Thymus (tissue), 11 donors: ENCODE measurements around the gene STPG4. TPM values are rescaled to one million over a fixed set of nuclear protein-coding genes. Genes with fewer than 3 reads are reported as not detected.
"Not testable (repeated sequence)": the region's sequence is repeated elsewhere in the genome, so short reads cannot be mapped to it uniquely, and the experiment has no call there.

ENCODE experiments used
- DNase-seq, 9 donors: peaks; one replicate each; pipeline ENCODE4 v3.0.0-alpha.2; 2013; ENCODE audit warnings: low spot score in 9 of 9, low read depth in 6 of 9, missing footprints in 1 of 9
- H3K27ac ChIP-seq, 2 donors: one replicate each; pipeline ENCODE4 v1.5.1; 2013; ENCODE audit warnings: control low read depth in 1 of 2, low read depth in 1 of 2, low read length in 1 of 2, mild to moderate bottlenecking in 1 of 2, moderate library complexity in 1 of 2
- H3K27me3 ChIP-seq, 2 donors: one replicate each; pipeline ENCODE4 v1.5.1; 2013; ENCODE audit warnings: low read length in 1 of 2; ENCODE audit not compliant: control insufficient read depth in 2 of 2, insufficient read depth in 1 of 2
- H3K36me3 ChIP-seq, 2 donors: one replicate each; pipeline ENCODE4 v1.5.1; 2013; ENCODE audit warnings: low read length in 1 of 2, mild to moderate bottlenecking in 1 of 2, moderate library complexity in 1 of 2; ENCODE audit not compliant: control insufficient read depth in 2 of 2, insufficient read depth in 2 of 2
- H3K4me1 ChIP-seq, 2 donors: one replicate each; pipeline ENCODE4 v1.5.1; 2013; ENCODE audit warnings: low read length in 2 of 2; ENCODE audit not compliant: control insufficient read depth in 2 of 2, insufficient read depth in 2 of 2
- H3K4me3 ChIP-seq, 2 donors: one replicate each; pipeline ENCODE4 v1.5.1; 2013; ENCODE audit warnings: low read length in 2 of 2, control low read depth in 1 of 2, mild to moderate bottlenecking in 1 of 2
- H3K9me3 ChIP-seq, 2 donors: one replicate each; pipeline ENCODE4 v1.5.1; 2013; ENCODE audit warnings: low read length in 1 of 2, mild to moderate bottlenecking in 1 of 2; ENCODE audit not compliant: control insufficient read depth in 2 of 2, insufficient read depth in 1 of 2
- WGBS: extraction: QIAGEN DNeasy Blood & Tissue Kit; methylation state at CpG from one replicate; pipeline ENCODE4 v1.1.7; 2013; 5-methylcytosine and 5-hydroxymethylcytosine counted together
- polyA plus RNA-seq: library from polyadenylated mRNA; stranded (reverse); fragments of 200-250 nt; gene quantifications from one replicate; pipeline ENCODE4 v1.2.3, GENCODE V29; 2013
- total RNA-seq: library from RNA; stranded (reverse); fragments of 120-200 nt; gene quantifications from one replicate; pipeline ENCODE4 v1.2.4, GENCODE V29; 2013
- donor health status: healthy.

STPG4 gene
- total and polyA plus RNA-seq, 2 donors = 0.05 to 0.14 TPM

- Histone ChIP-seq H3K27me3 (no peaks in the 10 kb centered on the region), H3K4me1 (peaks cover 15 to 16% of the 10 kb centered on the region in 2 donors), H3K27ac (no peak overlapping the region), H3K9me3 (no peaks in the 10 kb centered on the region), H3K36me3 (peaks cover 0 to 6% of the 10 kb centered on the region in 2 donors), H3K4me3 (no peak overlapping the region)
- 99% methylated on average over 6 of the region's 6 CpGs for WGBS
- DNase-seq = no peak
These were observed 23.2 kb upstream of the STPG4 start for GRCh38 chr2:47178341-47178740.

GRCh38 chr2:47177043-47177565 is 22.0 kb upstream of the STPG4 start:
- DNase-seq = no peak
- Histone ChIP-seq H3K27me3 (no peaks in the 10 kb centered on the region), H3K4me1 (peaks cover 22 to 23% of the 10 kb centered on the region in 2 donors), H3K4me3 (peak overlapping the region; percentile 86 to 90), H3K9me3 (no peaks in the 10 kb centered on the region), H3K27ac (peak overlapping the region; percentile 98), H3K36me3 (peaks cover 2 to 11% of the 10 kb centered on the region in 2 donors)
- WGBS = 13% methylated on average over 16 of the region's 16 CpGs

- peak overlapping the region; percentile 74 to 90 for H3K4me3 ChIP-seq
- no peaks in the 10 kb centered on the region for H3K27me3 ChIP-seq
- H3K4me1 ChIP-seq = peaks cover 23 to 24% of the 10 kb centered on the region in 2 donors
- DNase-seq = peak in 6 of 9 donors; percentile 19 to 57 (median 26)
- peak overlapping the region; percentile 92 to 98 for H3K27ac ChIP-seq
- peaks cover 7 to 32% of the 10 kb centered on the region in 2 donors for H3K36me3 ChIP-seq
- no peaks in the 10 kb centered on the region for H3K9me3 ChIP-seq
- under 1% methylated on average over 15 of the region's 15 CpGs for WGBS
These were observed 19.7 kb upstream of the STPG4 start for GRCh38 chr2:47174733-47175361.

DNA sequence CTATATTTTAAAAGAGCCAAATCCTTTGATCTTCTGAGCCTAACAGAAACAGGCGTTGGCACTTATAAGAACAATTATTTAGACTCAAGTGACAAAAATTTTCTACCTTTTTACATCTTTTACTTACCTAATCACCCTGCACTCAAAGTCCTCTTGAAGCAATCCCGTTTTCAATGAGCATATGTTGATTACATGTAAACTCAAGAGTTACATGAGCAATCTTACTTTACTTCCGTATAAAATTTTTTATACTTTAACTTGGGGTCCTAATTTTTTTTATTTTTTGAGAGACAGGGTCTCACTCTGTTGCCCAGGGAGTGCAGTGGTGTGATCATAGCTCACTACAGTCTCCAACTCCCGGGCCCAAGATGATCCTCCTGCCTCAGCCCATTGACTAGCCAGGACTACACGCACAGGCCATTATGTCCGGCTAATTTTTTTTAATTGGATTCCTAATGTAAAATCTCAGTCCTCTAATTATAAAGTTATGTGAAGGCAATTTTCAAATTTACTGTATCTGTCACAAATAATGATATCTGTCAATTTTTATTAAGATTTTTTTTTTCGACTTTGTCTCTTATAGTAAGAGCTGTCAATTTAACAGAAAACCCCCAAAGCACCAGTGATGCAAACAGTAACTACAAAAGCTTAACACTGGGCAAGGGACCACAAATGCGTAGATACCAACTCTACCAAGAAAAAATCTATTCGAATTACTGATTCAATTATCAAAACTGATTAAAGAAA is 19.1 kb upstream of the STPG4 start:
- 16% methylated on average over 9 of the region's 9 CpGs for WGBS
- peak overlapping the region; percentile 18 to 22 for H3K27ac ChIP-seq
- no peaks in the 10 kb centered on the region for H3K9me3 ChIP-seq
- peaks cover 10 to 38% of the 10 kb centered on the region in 2 donors for H3K36me3 ChIP-seq
- no peaks in the 10 kb centered on the region for H3K27me3 ChIP-seq
- no peak for DNase-seq
- peaks cover 19 to 24% of the 10 kb centered on the region in 2 donors for H3K4me1 ChIP-seq
- H3K4me3 ChIP-seq = peak overlapping the region; percentile 74 to 90

- no peak for DNase-seq
- Histone ChIP-seq H3K27me3 (no peaks in the 10 kb centered on the region), H3K9me3 (no peaks in the 10 kb centered on the region), H3K4me1 (peaks cover 18 to 24% of the 10 kb centered on the region in 2 donors), H3K4me3 (peak overlapping the region; percentile 31 to 74), H3K27ac (peak overlapping the region in 1 of 2 donors; percentile 10), H3K36me3 (peaks cover 13 to 49% of the 10 kb centered on the region in 2 donors)
- 64% methylated on average over 3 of the region's 3 CpGs for WGBS
These were observed 18.0 kb upstream of the STPG4 start for GRCh38 chr2:47172922-47173695.

DNA sequence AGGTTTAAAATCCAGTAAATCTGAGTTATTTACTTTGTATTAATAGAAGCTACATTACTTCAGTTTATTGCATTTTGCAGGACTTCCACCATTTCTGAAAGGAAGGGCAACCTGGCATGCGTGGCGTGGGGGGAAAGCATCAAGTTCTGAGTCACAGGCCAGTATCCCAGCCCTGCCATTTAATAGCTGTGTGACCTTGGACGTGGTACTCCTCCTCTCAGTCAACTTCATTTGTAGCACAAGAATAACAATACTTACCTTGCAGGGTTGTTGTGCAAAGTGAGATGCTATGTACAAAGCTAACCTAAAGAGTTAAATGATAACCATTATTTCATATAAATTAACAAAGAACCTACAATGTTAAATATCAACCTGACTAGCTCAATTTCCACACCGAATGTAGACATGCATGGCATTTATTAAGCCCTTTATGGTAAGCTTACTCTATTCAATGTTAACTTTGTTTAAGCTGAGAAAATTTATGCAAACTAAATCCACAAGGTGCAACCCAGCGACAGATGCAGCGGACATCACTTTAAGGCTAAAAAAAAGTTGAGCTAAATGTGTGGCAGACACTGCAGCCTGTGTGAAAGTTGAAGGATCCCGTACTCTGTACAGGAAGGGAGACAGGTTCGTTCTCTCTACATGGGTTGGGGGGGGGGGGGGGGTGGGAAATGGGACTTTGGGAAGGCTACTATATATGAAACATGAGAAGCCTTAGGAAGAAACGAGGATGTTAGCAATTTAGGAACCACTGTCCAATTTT is 17.2 kb upstream of the STPG4 start:
- H3K4me3 ChIP-seq = peak overlapping the region in 1 of 2 donors; percentile 27
- no peaks in the 10 kb centered on the region for H3K27me3 ChIP-seq
- peaks cover 18 to 19% of the 10 kb centered on the region in 2 donors for H3K4me1 ChIP-seq
- peaks cover 19 to 55% of the 10 kb centered on the region in 2 donors for H3K36me3 ChIP-seq
- no peak for DNase-seq
- WGBS = 56% methylated on average over 9 of the region's 9 CpGs
- H3K27ac ChIP-seq = no peak overlapping the region
- no peaks in the 10 kb centered on the region for H3K9me3 ChIP-seq

GRCh38 chr2:47169784-47170183 is 14.7 kb upstream of the STPG4 start:
- Histone ChIP-seq H3K36me3 (peaks cover 19 to 71% of the 10 kb centered on the region in 2 donors), H3K4me3 (no peak overlapping the region), H3K27me3 (no peaks in the 10 kb centered on the region), H3K27ac (no peak overlapping the region), H3K4me1 (peaks cover 12 to 15% of the 10 kb centered on the region in 2 donors), H3K9me3 (no peaks in the 10 kb centered on the region)
- no peak for DNase-seq
- WGBS = 93% methylated on average over 2 of the region's 2 CpGs

- H3K27me3 ChIP-seq, H3K27ac ChIP-seq, H3K9me3 ChIP-seq, DNase-seq, H3K4me3 ChIP-seq: not testable (repeated sequence)
- peaks cover 19 to 76% of the 10 kb centered on the region in 2 donors for H3K36me3 ChIP-seq
- peaks cover 9 to 11% of the 10 kb centered on the region in 2 donors for H3K4me1 ChIP-seq
- WGBS = 94% methylated on average over 8 of the region's 8 CpGs
These were observed 13.8 kb upstream of the STPG4 start for GRCh38 chr2:47168895-47169294.
